ENCODE measurements around the gene CFLAR.

Gene CFLAR

GRCh38 chr2:201176081-201176481, 60.1 kb downstream of the CFLAR start:
- ATAC-seq: no peak
- TF ChIP-seq TSHZ2 (CRISPR knock-in tag; IDR thresholded peaks at IDR 0.05) (no peak), ZFP30 (CRISPR knock-in tag; IDR thresholded peaks at IDR 0.05) (no peak), CSRNP3 (CRISPR knock-in tag; IDR thresholded peaks at IDR 0.05) (no peak), ZNF565 (CRISPR knock-in tag; conservative IDR thresholded peaks at IDR 0.05; ENCODE audit: low read depth) (no peak), RARB (CRISPR knock-in tag; IDR thresholded peaks at IDR 0.05) (no peak), POU6F1 (CRISPR knock-in tag; IDR thresholded peaks at IDR 0.05; ENCODE audit: borderline replicate concordance, low read depth) (no peak), CSDC2 (CRISPR knock-in tag; IDR thresholded peaks at IDR 0.05) (no peak), ZNF70 (CRISPR knock-in tag; IDR thresholded peaks at IDR 0.05) (no peak), TCF4 (CRISPR knock-in tag; IDR thresholded peaks at IDR 0.05; ENCODE audit: borderline replicate concordance) (no peak), TOX (CRISPR knock-in tag; IDR thresholded peaks at IDR 0.05; ENCODE audit: borderline replicate concordance) (no peak), ARNTL (CRISPR knock-in tag; IDR thresholded peaks at IDR 0.05; ENCODE audit: borderline replicate concordance, low read depth) (no peak), GLIS3 (CRISPR knock-in tag; IDR thresholded peaks at IDR 0.05) (no peak), ISL1 (CRISPR knock-in tag; IDR thresholded peaks at IDR 0.05) (no peak)

- no peak for ATAC-seq
- no peak for TF ChIP-seq ZC3H10 (CRISPR knock-in tag; IDR thresholded peaks at IDR 0.05)
- no peak for TF ChIP-seq TSHZ2 (CRISPR knock-in tag; IDR thresholded peaks at IDR 0.05)
- no peak for TF ChIP-seq TCF4 (CRISPR knock-in tag; IDR thresholded peaks at IDR 0.05; ENCODE audit: borderline replicate concordance)
- no peak for TF ChIP-seq RARB (CRISPR knock-in tag; IDR thresholded peaks at IDR 0.05)
- no peak for TF ChIP-seq ZFP3 (CRISPR knock-in tag; IDR thresholded peaks at IDR 0.05)
- no peak for TF ChIP-seq OSR1 (CRISPR knock-in tag; IDR thresholded peaks at IDR 0.05)
- TF ChIP-seq POU6F1 (CRISPR knock-in tag; IDR thresholded peaks at IDR 0.05; ENCODE audit: borderline replicate concordance, low read depth): no peak
- TF ChIP-seq BACH2 (CRISPR knock-in tag; IDR thresholded peaks at IDR 0.05; ENCODE audit: borderline replicate concordance): no peak
- TF ChIP-seq SNAI2 (CRISPR knock-in tag; IDR thresholded peaks at IDR 0.05): no peak
Measured at GRCh38 chr2:201180010-201180409, 64.0 kb downstream of the CFLAR start.

- ATAC-seq: no peak
- TF ChIP-seq ISL1 (CRISPR knock-in tag; IDR thresholded peaks at IDR 0.05): no peak
- TF ChIP-seq PATZ1 (CRISPR knock-in tag; IDR thresholded peaks at IDR 0.05; ENCODE audit: borderline replicate concordance): no peak
- no peak for TF ChIP-seq ZNF70 (CRISPR knock-in tag; IDR thresholded peaks at IDR 0.05)
- TF ChIP-seq ZNF565 (CRISPR knock-in tag; conservative IDR thresholded peaks at IDR 0.05; ENCODE audit: low read depth): no peak
- TF ChIP-seq ESRRG (CRISPR knock-in tag; IDR thresholded peaks at IDR 0.05): no peak
- TF ChIP-seq CREB5 (CRISPR knock-in tag; IDR thresholded peaks at IDR 0.05; ENCODE audit: low read depth): no peak
- no peak for TF ChIP-seq ZFP3 (CRISPR knock-in tag; IDR thresholded peaks at IDR 0.05)
- no peak for TF ChIP-seq ZFP30 (CRISPR knock-in tag; IDR thresholded peaks at IDR 0.05)
- TF ChIP-seq TOX (CRISPR knock-in tag; IDR thresholded peaks at IDR 0.05; ENCODE audit: borderline replicate concordance): no peak
- no peak for TF ChIP-seq ARNTL (CRISPR knock-in tag; IDR thresholded peaks at IDR 0.05; ENCODE audit: borderline replicate concordance, low read depth)
- TF ChIP-seq PPARA (CRISPR knock-in tag; IDR thresholded peaks at IDR 0.05; ENCODE audit: borderline replicate concordance): no peak
- no peak for TF ChIP-seq SNAI2 (CRISPR knock-in tag; IDR thresholded peaks at IDR 0.05)
- TF ChIP-seq ZC3H10 (CRISPR knock-in tag; IDR thresholded peaks at IDR 0.05): no peak
Measured at GRCh38 chr2:201182650-201183364, 66.8 kb downstream of the CFLAR start, which contains the start of gene CASP10. CASP10 (plus strand) TSS chr2:201183141; CDS start chr2:201185778, 2,637 bp downstream.
